ENCODE results near the gene HECTD4. TPM values are rescaled to one million over a fixed set of nuclear protein-coding genes. Genes with fewer than 3 reads are reported as not detected.

HECTD4 gene
- total RNA-seq, 2 donors from 2014 or later = 50.6 to 73.4 TPM

- no peak for DNase-seq (ENCODE audit: low spot score)
- no peak overlapping the region for H3K27ac ChIP-seq
- intact Hi-C loops (cut with DNase I) = no loop called here
- H3K27me3 ChIP-seq (replicated peaks; ENCODE audit: insufficient read depth) = no peaks in the 10 kb centered on the region
- TF ChIP-seq POLR2A (IDR thresholded peaks at IDR 0.05) = no peak
- no peak for TF ChIP-seq POLR2AphosphoS5 (IDR thresholded peaks at IDR 0.05)
- TF ChIP-seq CTCF (IDR thresholded peaks at IDR 0.05) = no peak
- H3K36me3 ChIP-seq = no peaks in the 10 kb centered on the region
- H3K4me1 ChIP-seq (replicated peaks) = no peaks in the 10 kb centered on the region
- no peaks in the 10 kb centered on the region for H3K9me3 ChIP-seq
- no peak overlapping the region for H3K4me3 ChIP-seq
- 85% methylated on average over 3 of the region's 3 CpGs for WGBS
These were observed 8.0 kb downstream of the HECTD4 start for GRCh38 chr12:112374166-112374740.

DNA sequence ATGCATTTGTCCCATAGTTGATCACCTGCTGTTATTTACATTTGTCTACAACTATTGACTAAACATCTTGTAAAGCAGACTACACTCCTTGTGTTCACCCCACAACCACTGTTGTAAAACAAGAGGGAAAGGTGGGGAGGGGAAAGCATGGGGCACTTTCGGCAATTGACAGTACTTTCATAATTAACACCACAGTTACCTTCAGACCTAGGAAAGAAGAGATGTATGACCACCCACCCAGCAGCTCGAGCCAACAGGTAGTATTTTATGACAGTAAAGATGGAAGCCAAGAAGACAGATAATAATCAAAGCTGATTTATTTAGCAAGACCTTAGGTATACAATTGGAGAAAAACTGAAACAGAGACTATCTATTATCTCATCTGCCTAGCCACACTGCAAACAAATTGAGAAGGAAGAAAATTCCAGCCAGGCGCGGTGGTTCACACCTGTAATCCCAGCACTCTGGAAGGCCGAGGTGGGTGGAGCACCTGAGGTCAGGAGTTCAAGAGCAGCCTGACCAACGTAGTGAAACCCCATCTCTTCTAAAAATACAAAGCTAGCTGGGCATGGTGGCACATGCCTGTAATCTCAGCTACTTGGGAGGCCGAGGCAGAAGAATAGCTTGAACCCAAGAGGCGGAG is 11.2 kb downstream of the HECTD4 start:
- TF ChIP-seq POLR2A (IDR thresholded peaks at IDR 0.05) (no peak), CTCF (IDR thresholded peaks at IDR 0.05) (no peak), POLR2AphosphoS5 (IDR thresholded peaks at IDR 0.05) (no peak)
- DNase-seq (ENCODE audit: low spot score) = no peak
- H3K9me3 ChIP-seq = no peaks in the 10 kb centered on the region
- peak overlapping the region in 1 of 2 donors; percentile 31 for H3K27ac ChIP-seq
- H3K4me3 ChIP-seq = no peak overlapping the region
- no peaks in the 10 kb centered on the region for H3K27me3 ChIP-seq (replicated peaks; ENCODE audit: insufficient read depth)
- H3K36me3 ChIP-seq = no peaks in the 10 kb centered on the region
- intact Hi-C loops (cut with DNase I) = no loop called here
- WGBS = 50% methylated on average over 8 of the region's 8 CpGs
- H3K4me1 ChIP-seq (replicated peaks) = peaks cover 5% of the 10 kb centered on the region

GRCh38 chr12:112370199-112370598 is 12.0 kb downstream of the HECTD4 start:
- H3K4me1 ChIP-seq (replicated peaks) = peaks cover 5% of the 10 kb centered on the region

DNA sequence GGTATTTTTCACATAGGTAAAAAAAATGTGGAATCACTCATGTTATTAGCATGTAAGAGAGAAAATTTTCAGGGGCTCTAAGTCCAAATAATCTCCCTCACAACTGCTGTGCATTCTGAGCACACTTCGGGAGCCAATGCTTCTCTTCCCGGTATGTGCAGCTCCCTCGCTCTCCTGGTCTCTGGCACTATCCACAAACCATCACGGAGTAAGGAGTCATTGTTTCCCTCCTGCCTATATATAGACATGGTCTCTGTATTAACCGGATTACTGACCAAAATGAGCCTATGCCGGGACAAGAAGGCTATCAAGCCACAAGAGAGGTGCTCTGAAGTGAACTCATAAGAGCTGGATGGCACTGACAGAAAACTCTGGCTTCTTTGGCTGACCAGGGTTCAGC is 13.4 kb downstream of the HECTD4 start:
- no peak for TF ChIP-seq POLR2AphosphoS5 (IDR thresholded peaks at IDR 0.05)
- no peak for TF ChIP-seq POLR2A (IDR thresholded peaks at IDR 0.05)
- no peak for TF ChIP-seq CTCF (IDR thresholded peaks at IDR 0.05)
- no peaks in the 10 kb centered on the region for H3K9me3 ChIP-seq
- WGBS = 65% methylated on average over 6 of the region's 6 CpGs

More at GRCh38 chr12:112370199-112370598, 12.0 kb downstream of the HECTD4 start:
- Histone ChIP-seq H3K27me3 (replicated peaks; ENCODE audit: insufficient read depth) (no peaks in the 10 kb centered on the region), H3K9me3 (no peaks in the 10 kb centered on the region), H3K36me3 (no peaks in the 10 kb centered on the region), H3K4me3 (no peak overlapping the region), H3K27ac (no peak overlapping the region)
- 20% methylated on average over 1 of the region's 1 CpG for WGBS
- TF ChIP-seq POLR2AphosphoS5 (IDR thresholded peaks at IDR 0.05) (no peak), POLR2A (IDR thresholded peaks at IDR 0.05) (no peak)
- no peak for DNase-seq (ENCODE audit: low spot score)
- intact Hi-C loops (cut with DNase I) = no loop called here

GRCh38 chr12:112367965-112368364 is 14.3 kb downstream of the HECTD4 start:
- Histone ChIP-seq H3K4me1 (replicated peaks) (peaks cover 5% of the 10 kb centered on the region), H3K4me3 (no peak overlapping the region), H3K27me3 (replicated peaks; ENCODE audit: insufficient read depth) (no peaks in the 10 kb centered on the region), H3K36me3 (no peaks in the 10 kb centered on the region), H3K27ac (no peak overlapping the region), H3K9me3 (no peaks in the 10 kb centered on the region)
- WGBS = 57% methylated on average over 3 of the region's 3 CpGs
- intact Hi-C loops (cut with DNase I) = no loop called here
- TF ChIP-seq POLR2AphosphoS5 (IDR thresholded peaks at IDR 0.05) (no peak), CTCF (IDR thresholded peaks at IDR 0.05) (no peak), POLR2A (IDR thresholded peaks at IDR 0.05) (no peak)
- DNase-seq (ENCODE audit: low spot score) = no peak

More for the DNA sequence above, 13.4 kb downstream of the HECTD4 start:
- Histone ChIP-seq H3K4me3 (no peak overlapping the region), H3K27ac (no peak overlapping the region), H3K36me3 (no peaks in the 10 kb centered on the region), H3K27me3 (replicated peaks; ENCODE audit: insufficient read depth) (no peaks in the 10 kb centered on the region), H3K4me1 (replicated peaks) (peaks cover 5% of the 10 kb centered on the region)
- intact Hi-C loops (cut with DNase I) = no loop called here
- no peak for DNase-seq (ENCODE audit: low spot score)
